ENCODE data around the gene IL22RA2. TPM values are rescaled to one million over a fixed set of nuclear protein-coding genes. Genes with fewer than 3 reads are reported as not detected.
A peak's percentile ranks its signal among the peaks of the same experiment; 100 is the strongest.

IL22RA2 gene
- total and polyA plus RNA-seq, 9 of the 15 experiments (the other 6 are each of a cell fraction or from before 2014, with no cell fraction given): 0.03 TPM; not detected in 8

- TF ChIP-seq ZBTB26 (CRISPR knock-in tag; IDR thresholded peaks at IDR 0.05) (no peak), ZNF197 (CRISPR knock-in tag; IDR thresholded peaks at IDR 0.05; ENCODE audit: low read depth) (peak; percentile 58; the same call in 1 of the 2 replicates), NR2C1 (IDR thresholded peaks at IDR 0.05) (no peak), NR2C1 (tag; IDR thresholded peaks at IDR 0.05) (peak; percentile 77), TOE1 (IDR thresholded peaks at IDR 0.05; ENCODE audit: borderline replicate concordance) (peak; percentile 59; the same call in 1 of the 2 replicates), TOE1 (CRISPR knock-in tag; IDR thresholded peaks at IDR 0.05; ENCODE audit: borderline replicate concordance, low read depth) (no peak), ATF6 (CRISPR knock-in tag; IDR thresholded peaks at IDR 0.05) (no peak), RERE (CRISPR knock-in tag; IDR thresholded peaks at IDR 0.05; ENCODE audit: borderline replicate concordance) (no peak), LCOR (CRISPR knock-in tag; IDR thresholded peaks at IDR 0.05) (peak; percentile 30; the same call in 1 of the 2 replicates), SNRNP70 (optimal IDR thresholded peaks at IDR 0.05; ENCODE audit: low read depth, low read length) (no peak), ZBTB17 (CRISPR knock-in tag; IDR thresholded peaks at IDR 0.05) (peak; percentile 82; the same call in 1 of the 2 replicates), SNIP1 (IDR thresholded peaks at IDR 0.05; ENCODE audit: low read depth) (no peak), THRAP3 (IDR thresholded peaks at IDR 0.05; ENCODE audit: borderline replicate concordance) (no peak), ZNF695 (CRISPR knock-in tag; IDR thresholded peaks at IDR 0.05) (no peak), PHF21A (IDR thresholded peaks at IDR 0.05; ENCODE audit: borderline replicate concordance, low read depth) (no peak), ZBTB33 (CRISPR knock-in tag; IDR thresholded peaks at IDR 0.05) (no peak), ADNP (tag; IDR thresholded peaks at IDR 0.05) (peak; percentile 76; the same call in 1 of the 2 replicates)
These were observed 3.0 kb downstream of the IL22RA2 start (continued) for GRCh38 chr6:137170266-137171052.

Data from K562 (cell line).